Gastroesophageal sphincter (tissue), 3 donors: Measurements from ENCODE around the gene MAOA.

Experiments
- CTCF ChIP-seq, 4 experiments: fragments of 200-600 bp in 2 of 4; fragments of 450-650 bp in 2 of 4; sonication (generic) in 1 of 4; IDR thresholded peaks; one replicate each; pipeline ENCODE4 v1.5.1; 2017 to 2019; ENCODE audit warnings: antibody characterized with exemption in 4 of 4, mild to moderate bottlenecking in 2 of 4, moderate library complexity in 2 of 4
- POLR2A ChIP-seq, 2 donors: fragments of 450-650 bp; IDR thresholded peaks; one replicate each; pipeline ENCODE4 v1.6.1; 2017; ENCODE audit warnings: antibody characterized with exemption in 2 of 2, mild to moderate bottlenecking in 2 of 2, moderate library complexity in 1 of 2

- TF ChIP-seq POLR2A (IDR thresholded peaks at IDR 0.05) (no peak), CTCF (IDR thresholded peaks at IDR 0.05) (no peak)
These were observed 62.0 kb downstream of the MAOA start for GRCh38 chrX:43718081-43718480.
